CD4-positive, alpha-beta T cell treated with Interleukin-2 at 100 ng/mL for 4 hours (primary cell): ENCODE measurements around the gene ANTXR2.

ENCODE experiments used
- DNase-seq: peaks from one replicate; pipeline ENCODE4 v3.0.0-alpha.2; 2020; ENCODE audit warnings: low spot score

The ANTXR2 gene

DNA sequence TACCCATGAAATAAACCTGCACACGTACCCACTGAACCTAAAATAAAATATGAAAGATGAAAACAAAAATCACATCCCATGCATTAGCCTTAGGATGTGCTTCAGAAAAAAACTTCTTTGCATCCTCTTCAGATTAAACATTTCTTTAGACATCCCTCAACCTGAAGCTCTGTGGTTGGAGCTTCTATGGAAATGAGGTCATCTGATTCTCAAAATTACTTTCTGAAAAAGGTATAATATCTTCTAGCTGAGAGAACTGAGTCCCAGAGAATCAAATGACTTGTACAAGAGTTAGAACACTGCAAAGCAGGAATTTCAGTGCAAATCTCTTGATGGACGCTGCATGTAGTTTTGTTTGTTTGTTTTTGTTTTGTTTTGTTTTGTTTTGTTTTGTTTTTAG lies 19.1 kb upstream of the ANTXR2 start:
- no peak for DNase-seq

DNA sequence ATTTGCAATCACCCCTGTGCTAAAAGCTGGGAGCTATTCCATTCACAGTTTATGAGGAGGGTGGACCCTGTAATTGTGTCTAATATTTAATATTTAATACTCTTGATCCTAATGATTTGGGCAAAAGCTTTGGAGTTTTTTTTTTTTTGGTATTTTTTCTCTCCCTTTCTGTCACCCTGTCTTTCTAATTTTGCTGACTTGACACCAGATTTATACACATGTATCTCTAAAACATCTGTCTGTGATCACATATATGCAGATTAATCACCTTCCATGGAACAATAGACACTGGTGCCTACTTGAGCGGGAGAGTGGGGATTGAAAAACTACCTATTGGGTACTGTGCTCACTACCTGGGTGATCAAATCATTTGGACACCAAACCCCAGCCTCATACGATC lies 18.7 kb upstream of the ANTXR2 start:
- no peak for DNase-seq

DNA sequence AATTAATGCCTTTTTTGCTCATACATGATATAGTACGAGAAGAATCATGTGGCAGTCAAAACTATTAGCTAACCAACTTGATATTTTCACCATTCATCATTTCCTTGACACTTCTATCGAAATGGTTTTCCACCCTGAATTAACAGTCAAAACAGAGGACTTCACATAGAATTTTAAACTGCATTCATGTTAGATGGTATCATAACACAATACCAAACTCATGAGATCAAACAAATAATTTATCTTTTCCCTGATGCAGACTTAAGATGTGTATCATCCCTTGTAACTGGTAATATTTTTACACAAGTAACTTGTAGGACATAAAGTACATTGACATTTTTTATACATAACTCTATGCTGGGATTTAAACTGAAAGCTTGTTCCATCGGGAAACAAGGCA lies 18.2 kb upstream of the ANTXR2 start:
- no peak for DNase-seq

DNA sequence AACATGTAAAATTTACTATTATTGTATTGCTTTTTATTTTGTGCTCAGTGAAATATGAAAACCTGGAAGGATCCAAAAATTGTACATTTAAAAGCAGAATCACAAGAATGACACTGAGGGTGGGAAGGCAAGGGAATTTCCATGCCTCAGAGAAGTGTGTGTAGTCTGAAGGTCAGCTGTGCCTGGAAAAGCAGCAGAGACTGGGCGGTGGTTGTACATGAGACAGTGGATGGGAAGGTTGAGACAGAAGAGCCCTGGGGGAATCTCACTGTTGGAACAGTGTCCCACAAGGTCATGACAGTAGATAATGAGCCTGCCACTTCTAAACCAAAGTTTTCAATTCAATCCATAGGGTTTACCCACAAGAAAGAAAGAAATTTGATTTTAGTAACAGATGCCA lies 17.1 kb upstream of the ANTXR2 start:
- no peak for DNase-seq

DNA sequence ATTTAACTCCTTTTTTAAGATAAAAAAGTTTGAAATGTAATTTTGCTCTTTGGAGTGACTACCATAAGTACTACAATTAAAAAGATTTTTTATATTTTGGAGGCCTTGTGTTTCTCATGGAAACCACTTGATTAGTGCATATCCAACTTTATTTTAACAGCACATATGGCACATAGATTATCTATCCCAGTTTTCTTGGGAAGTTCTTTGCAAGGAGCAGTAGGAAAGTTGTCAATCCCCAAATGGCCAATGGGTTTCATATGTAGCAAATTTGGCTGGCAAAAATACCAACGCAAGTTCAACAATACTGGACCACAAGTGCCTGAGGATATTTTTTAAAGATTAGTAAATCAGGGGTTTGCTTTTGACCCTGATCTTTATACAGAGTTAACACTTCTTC lies 15.4 kb upstream of the ANTXR2 start:
- no peak for DNase-seq

DNA sequence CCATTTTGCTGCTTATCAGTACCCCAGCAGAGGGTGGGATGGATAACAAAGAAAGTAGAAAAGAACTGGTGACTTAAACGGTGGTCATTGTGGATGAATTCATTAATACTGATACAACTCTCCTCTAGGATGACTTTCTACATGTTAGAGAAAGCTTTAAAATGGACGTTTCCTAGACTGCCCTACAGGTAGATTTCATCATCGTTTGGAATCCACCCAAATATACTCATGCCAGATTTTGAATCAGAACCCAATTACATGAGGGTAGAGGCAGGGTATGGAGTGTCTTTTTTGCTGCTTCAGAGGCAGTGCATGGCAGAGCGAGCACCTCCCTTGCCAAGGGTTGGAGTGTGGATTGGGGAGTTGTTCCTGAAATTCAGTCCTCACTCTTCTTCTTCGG lies 13.3 kb upstream of the ANTXR2 start:
- DNase-seq = no peak

DNA sequence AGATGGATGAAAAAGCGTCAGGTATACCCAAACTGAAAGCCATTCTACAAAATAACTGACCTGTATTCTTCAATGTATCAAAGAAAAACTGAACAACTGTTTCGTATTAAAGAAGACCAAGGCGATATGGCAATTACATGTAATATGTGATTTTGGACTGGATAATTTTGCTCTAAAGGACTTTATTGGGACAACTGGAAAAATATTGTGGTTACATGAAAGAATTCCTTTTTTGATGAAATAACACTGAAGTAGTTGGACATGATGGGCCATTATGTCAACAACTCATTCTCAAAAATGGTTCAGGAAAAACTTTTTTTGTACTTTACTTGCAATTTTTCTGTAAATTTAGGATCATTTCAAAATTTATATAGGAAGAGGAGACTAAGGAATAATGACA lies 12.1 kb upstream of the ANTXR2 start:
- DNase-seq = no peak

DNA sequence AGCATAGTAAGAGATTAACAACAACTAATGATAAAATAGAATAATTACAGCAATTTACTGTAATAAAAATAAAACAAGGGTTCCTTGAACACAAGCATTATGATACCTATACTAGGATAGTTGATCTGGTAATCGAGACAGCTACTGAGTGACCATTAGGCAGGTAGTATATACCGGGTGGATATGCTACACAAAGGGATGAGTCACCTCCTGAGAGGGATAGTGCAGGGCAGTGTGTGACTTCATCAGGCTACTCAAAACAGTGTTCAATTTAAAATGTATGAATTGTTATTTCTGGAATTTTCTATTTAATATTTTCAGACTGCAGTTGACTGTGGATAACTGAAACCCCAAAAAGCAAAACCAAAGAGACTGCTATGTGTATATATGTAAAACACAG lies 9.7 kb upstream of the ANTXR2 start:
- DNase-seq = no peak

DNA sequence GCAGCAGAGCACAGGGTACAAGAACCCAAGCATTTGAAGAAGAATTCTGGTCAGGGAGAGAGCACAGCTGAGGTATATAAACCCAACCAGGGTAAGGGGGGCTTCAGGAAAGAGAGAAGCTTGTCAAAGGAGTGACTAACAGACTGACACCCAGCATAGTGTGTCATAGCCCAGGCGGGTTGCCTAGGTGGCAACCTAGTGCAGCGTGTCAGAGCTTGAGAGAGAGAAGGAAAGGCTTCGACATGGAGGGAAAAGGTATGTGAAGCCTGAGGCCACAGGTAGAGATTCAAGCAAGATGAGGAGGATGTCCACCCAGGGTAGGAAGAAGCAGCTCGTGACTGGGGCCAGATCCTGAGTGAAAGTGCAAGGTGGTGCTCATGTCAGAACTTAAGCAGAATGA lies 8.5 kb upstream of the ANTXR2 start:
- no peak for DNase-seq

DNA sequence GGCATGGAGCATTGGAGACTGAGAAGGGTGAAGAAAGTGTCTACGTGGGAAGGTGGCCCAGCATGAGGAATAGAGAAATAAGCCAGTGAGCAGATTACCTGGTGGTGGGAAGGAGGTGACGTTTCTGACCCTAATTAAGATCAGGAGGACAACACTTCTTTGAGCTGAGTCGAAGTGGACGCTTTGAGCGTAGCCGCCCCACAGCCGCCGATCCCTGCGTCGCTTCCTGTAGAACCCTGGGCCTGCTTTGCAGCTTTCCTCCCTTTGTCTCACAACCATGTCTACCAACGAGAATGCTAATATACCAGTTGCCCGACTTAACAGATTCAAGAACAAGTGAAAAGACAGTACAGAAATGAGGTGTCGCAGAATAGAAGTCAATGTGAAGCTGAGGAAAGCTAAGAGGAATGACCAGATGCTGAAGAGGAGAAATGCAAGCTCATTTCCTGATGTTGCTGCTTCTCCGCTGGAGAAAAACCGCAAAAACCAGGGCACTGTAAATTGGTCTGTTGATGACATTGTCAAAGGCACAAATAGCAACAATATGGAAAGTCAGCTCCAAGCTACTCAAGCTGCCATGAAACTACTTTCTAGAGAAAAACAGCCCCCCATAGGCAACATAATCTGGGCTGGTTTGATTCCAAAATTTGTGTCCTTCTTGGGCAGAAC lies 6.4 kb upstream of the ANTXR2 start:
- DNase-seq = no peak

DNA sequence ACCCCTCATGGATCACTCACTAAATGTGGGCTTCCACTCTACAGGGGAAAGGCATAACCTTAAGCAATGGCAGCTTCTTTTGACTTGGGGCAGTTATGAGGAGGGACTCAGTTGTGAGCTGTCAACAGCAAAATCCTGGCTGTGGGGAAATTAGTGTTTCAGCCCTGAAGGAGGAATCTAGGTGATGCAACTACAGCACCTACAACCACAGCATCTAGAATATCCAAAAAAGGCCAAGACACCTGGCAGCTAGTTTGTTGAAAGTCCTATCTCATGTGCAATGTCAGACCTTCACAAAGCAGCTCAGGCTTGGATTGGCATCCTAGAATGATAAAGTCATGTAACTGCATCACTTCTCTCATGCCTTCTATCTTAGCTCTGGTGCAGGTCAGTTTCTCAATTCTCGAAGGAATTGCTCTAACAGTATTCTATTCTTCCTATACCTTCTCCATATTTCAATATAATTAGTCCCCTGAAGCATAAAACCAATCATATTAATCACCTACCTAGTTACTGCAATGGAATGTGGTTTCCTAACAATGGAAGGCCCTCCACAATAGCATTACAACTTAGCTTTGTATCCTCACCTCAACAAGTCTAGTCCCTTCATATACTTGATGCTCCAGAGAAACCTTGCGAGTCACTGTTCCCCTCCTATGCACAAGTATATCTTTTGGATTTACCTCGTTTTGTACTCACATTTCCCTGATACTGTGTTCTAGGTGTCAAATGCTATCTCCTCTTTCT lies 5.5 kb upstream of the ANTXR2 start:
- no peak for DNase-seq

DNA sequence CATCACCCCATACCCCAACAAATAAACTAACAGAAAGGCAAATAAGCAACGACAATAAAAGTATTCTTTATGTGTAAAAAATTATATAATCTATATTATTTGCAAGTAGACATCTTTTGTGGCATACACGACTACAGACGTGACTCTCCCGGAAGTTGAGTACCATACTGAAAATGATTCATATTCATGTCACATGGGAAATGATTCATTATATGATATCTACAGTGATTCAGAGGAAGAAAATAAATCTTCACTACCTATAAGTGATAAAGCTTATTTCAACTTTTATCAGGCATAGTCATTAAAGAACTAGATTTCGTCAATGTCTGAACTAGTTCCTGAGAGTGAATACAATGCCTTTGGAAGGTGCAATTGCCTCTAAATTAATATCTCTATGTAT lies 4.6 kb upstream of the ANTXR2 start:
- peak; percentile 62 for DNase-seq

DNA sequence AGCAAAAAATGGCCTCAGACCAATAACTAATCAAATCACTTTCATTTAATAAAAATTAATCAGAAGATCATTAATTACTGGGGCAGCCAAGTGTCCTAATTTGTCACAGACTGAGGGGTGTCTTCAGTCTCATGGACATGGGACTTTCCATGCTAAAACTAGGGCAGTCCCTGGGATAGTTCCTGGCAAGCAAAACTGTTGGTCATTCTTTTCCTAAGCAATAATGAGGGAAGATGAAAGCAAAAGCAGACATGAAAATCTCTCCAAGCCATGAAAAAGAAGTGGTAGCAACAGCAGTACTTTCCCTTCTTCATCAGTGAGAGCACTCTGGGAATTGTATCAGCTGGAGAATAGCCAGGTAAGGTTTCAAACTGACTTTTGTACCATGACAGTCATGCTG lies 3.7 kb upstream of the ANTXR2 start:
- DNase-seq = no peak

DNA sequence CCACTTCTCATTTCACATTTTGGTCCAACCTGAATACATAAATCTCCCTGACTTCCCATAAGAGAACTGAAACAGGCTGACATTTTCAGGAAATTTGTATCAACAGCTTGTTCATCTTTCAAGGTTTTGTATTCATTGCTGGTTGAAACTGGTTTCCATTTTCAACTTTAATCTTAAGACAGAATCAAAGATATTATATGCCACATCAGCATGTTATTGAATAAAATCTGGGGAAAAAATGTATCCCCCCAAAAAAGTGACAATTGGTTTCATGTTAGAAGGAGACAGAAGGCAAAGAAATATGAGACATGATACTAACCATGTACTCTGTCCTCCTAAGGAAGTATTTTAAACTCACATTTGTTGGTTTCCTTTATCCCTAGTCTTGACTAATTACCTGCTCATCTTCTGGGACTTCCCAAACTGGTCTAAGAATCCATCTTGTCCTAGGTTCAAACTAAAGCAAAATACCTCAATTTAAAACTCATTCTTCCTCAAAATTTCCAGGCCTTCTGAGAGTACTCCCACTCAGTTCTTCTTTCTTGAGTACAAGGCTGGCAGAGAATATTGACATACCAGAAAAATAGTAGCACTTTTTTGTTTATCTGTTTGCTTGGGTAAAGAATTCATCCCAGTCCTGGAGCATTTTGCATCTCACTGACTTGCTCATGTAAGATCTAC lies 3.1 kb upstream of the ANTXR2 start:
- DNase-seq = no peak

DNA sequence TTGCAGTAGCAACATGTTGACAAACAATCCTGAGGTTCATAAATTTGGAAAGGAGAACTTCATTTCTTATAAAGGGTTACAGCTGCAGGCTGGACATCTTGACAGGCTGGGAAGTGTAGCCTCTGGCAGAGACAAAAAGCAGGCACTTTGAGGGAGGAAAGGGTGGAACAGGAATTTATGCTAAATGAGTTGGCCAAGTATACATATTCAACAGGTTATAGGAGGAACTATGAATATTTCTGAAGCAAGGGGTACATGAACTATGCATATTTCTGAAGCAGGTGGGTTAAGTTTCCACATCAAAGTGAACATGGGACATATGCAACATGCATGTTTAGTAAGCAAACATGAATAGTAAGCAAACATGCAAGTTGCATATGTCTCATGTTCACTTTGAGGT lies 1.6 kb upstream of the ANTXR2 start:
- no peak for DNase-seq

DNA sequence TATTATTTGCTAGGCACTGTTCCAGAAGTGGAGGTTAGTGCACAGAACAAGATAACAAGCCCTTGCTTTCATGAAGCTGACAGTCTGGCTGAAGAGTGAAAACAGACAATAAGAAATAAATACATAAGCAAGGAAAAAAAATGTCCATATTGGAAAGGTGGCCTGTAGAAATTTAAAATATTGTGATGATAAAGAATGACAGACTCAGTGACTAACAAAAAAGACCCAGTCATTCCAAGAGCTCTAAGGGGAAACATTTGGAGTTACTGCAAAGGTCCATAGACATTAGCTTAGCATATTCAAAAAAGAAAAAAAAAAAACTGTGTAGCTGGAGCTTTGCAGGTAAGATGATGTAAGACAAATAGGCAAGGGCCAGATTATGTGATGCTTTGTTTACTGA lies 1.0 kb upstream of the ANTXR2 start:
- no peak for DNase-seq

DNA sequence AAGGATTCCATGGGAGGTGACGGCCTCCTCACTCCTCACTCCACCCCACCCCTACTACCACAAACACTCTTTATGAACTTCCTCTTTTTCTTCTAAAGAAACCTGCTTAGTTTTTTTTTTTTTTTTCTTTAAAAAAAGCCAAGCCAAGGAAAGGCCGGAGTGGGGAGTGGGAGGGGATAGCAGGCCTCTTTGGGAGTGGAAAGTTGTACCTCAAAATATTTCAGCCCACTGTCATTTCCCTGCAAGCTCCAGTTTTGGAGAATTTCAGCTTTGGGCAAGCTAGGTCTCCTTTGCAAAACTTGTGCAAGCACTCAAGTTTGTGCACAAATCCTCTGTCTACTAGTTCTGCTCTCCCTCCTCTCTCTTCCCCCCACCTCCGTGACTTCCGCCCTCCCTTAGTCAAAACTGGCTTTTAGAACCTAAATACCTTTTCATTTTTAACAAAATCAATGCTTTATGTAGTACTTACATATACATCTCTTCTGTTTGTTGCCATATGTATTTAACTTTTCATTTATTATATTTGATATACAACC lies 512 bp upstream of the ANTXR2 start:
- peak; percentile 33 for DNase-seq

DNA sequence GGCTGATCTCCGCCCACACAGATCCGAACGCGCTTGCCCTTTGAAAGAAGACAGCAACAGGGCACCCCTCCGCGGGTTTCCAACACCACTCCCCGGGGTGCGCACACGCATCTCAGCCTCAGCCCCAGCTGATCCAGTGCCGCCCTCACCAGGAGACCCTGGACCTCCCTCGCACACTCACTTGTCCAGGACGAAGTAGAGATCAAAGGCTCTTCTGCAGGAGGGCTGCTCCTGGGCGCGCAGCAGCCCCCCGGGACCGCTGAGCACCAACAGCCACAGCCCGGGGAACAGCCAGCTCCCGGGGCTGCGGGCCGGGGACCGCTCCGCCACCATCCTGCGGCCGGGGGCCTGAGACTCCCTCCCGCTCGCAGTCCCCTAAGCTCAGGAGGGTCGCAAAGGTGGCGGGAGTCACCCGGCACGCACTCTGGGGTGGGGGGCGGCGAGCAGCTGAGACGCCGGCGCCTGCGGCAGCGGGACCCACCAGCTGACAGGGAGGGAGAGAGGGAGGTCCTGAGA lies 743 bp downstream of the ANTXR2 start:
- DNase-seq = peak; percentile 69

DNA sequence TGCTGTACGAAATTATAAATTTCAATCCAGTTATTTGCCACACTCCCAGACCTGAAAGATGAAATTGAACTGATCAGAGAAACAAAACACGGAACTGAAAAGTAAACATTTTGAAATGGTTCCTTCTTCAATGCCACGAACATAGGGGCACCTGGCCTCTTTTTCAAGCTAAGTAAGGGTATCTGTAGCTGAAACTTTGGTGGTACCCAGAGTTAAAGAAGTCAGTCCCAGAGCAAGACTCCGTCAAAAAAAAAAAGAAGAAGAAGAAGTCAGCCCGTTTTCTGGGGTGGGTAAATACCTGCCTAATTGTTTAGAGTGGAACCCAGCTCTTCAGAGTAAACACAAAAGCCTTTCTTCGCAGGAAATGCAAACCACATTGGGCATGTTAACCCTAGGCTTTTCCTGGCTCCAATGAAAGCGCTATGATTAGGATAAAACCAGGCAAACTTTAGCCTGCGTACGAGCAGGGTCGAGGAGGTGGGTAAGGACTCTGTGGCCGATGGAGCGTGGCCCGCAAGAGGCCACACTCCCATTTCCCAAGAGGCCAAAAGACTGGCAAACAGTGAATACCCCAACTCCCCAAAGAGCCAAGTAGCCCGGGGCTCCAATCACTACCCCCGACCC lies 1.3 kb downstream of the ANTXR2 start:
- peak; percentile 26 for DNase-seq

DNA sequence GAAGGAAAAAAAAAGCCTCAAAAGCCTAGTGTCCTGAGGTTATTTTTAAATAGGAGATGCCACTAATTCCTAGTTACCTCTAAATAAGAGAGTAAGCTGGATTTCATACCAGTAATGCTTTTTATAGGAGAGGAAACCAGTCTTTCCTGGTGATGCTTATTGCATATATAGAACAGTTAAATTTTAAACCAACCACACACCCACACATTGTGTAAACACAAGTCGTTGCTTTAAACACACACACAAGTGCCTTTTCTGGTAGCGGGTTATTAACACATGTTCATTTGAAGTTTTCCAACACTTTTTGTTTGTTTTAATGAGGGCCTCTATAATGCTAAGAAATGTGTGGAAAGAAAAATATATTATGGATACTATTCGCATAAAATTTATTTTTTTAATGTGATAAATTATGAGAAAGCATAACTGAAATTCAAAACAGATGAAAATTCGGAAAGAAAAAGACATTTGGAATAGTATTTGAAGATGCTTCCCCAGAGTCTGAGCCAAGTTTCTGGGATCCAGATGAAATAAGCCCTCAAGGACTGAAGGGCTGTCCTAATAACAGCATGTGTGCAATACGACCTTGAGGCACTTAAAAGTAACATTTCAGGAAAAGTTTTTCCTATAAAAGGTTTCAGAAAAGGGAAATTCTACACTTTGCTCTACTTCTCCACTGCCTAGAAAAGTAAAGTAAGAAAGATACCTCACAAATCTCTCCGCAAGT lies 2.0 kb downstream of the ANTXR2 start:
- no peak for DNase-seq

DNA sequence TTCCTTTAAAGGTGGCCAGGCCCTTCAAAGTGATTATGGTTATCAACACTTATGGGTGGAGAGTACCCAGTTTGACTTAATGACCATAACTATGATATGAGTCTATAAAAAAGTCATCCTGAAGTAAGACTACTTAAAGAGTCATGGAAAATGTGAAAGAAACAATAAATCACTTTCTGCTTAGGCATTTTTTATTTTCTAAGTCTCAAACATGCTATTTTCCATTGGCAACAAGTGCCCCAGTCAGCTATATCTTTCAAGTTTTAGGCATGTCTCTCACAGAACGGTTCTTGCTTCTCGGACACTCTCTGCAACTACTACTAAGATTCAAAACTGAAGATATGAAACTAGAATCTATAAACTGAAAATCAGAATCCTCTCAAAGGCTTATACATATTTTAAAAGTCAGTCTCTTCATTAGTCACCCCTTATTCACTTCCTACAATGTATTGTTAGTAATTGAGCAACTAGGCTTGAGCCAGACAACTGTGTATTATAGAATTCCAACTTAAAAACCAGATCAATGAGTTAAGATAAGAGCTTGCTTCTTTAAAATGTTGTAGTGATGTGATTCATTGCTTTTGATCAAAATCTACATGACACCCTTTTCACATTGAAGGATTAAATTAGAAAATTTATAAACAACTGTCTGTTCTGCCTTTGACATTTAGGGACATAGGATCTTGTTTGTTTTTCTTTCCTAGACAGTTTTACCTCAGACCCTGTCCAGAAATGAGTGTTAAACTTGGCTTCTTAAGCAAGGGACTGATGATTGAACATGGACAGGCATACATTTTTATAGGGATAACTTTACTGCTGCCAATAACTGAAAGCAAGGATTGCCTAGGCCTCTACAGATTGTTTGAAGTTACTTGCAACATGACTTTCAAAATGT lies 2.9 kb downstream of the ANTXR2 start:
- DNase-seq = peak; percentile 51
